ENCODE results near the gene EPN3. TPM values are rescaled to one million over a fixed set of nuclear protein-coding genes. Genes with fewer than 3 reads are reported as not detected.

The EPN3 gene
- total RNA-seq, 1 donor from 2014 or later, result 0.84 TPM

DNA sequence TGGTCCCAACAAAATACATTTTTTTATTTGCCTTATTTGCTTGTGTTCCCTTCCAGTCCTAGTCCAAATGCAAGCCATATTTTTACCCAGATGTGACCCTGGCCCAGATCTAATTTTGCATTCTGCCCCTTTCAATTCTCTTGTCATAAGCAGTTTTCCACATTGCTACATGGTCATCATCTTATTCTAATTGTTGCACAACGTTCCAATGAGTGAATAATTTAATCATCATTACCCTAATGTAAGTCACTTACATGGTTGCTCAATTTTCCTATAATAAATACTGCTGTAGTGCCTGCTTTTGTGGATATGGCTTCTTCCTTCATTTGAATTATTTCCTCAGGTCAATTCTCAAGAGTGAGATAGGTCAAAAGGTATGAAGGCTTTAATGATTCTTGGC lies 41.0 kb upstream of the EPN3 start:
- Histone ChIP-seq H3K4me3 (ENCODE audit: low read depth, low read length) (no peak overlapping the region), H3K27me3 (ENCODE audit: control insufficient read depth, insufficient read depth, low read length) (no peaks in the 10 kb centered on the region), H3K36me3 (ENCODE audit: control insufficient read depth, insufficient read depth, low read length) (no peaks in the 10 kb centered on the region)
- DNase-seq (ENCODE audit: low read depth), result no peak
- TF ChIP-seq CTCF (IDR thresholded peaks at IDR 0.05; ENCODE audit: insufficient read depth, low read length, poor library complexity, severe bottlenecking), result no peak

DNA sequence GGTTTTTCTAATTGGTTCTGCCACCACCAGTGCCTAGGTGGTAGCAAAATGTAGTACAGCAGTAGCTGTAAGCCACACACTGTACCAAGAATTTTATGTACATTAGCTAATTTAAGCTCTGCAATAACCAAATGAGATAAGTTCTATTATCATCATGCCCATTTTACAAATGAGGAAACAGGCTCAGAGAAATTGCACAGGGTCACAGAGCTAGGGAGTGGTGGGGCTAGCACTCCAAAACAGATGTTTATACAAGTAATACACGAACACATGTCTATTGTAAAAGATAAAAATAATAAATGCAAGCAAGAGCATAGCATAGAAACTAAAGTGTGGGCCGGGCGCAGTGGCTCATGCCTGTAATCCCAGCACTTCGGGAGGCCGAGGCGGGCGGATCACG lies 40.3 kb upstream of the EPN3 start:
- no peaks in the 10 kb centered on the region for H3K27me3 ChIP-seq (ENCODE audit: control insufficient read depth, insufficient read depth, low read length)
- no peak for DNase-seq (ENCODE audit: low read depth)
- no peak overlapping the region for H3K4me3 ChIP-seq (ENCODE audit: low read depth, low read length)
- no peak for TF ChIP-seq CTCF (IDR thresholded peaks at IDR 0.05; ENCODE audit: insufficient read depth, low read length, poor library complexity, severe bottlenecking)
- no peaks in the 10 kb centered on the region for H3K36me3 ChIP-seq (ENCODE audit: control insufficient read depth, insufficient read depth, low read length)

DNA sequence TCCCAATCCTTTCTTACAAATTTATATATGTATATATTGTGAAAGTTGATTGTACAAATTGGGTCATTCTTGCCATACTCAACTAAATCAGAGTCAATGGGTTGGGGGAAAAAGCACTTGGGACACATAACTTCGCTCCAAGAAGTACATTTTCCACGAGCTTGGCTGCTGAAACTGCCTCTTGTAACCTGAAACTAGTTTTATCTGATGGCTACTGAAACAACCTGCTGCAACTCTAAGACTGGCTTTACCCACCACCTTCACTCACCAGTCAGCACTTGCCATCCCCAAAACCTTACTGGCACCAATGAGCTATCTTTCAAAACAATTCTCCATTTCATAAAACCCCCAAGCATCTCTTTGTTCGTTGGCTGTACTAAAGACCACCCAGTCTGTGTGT lies 38.8 kb upstream of the EPN3 start:
- H3K27me3 ChIP-seq (ENCODE audit: control insufficient read depth, insufficient read depth, low read length), result no peaks in the 10 kb centered on the region
- no peak overlapping the region for H3K4me3 ChIP-seq (ENCODE audit: low read depth, low read length)
- DNase-seq (ENCODE audit: low read depth), result no peak
- TF ChIP-seq CTCF (IDR thresholded peaks at IDR 0.05; ENCODE audit: insufficient read depth, low read length, poor library complexity, severe bottlenecking), result no peak
- H3K36me3 ChIP-seq (ENCODE audit: control insufficient read depth, insufficient read depth, low read length), result no peaks in the 10 kb centered on the region

DNA sequence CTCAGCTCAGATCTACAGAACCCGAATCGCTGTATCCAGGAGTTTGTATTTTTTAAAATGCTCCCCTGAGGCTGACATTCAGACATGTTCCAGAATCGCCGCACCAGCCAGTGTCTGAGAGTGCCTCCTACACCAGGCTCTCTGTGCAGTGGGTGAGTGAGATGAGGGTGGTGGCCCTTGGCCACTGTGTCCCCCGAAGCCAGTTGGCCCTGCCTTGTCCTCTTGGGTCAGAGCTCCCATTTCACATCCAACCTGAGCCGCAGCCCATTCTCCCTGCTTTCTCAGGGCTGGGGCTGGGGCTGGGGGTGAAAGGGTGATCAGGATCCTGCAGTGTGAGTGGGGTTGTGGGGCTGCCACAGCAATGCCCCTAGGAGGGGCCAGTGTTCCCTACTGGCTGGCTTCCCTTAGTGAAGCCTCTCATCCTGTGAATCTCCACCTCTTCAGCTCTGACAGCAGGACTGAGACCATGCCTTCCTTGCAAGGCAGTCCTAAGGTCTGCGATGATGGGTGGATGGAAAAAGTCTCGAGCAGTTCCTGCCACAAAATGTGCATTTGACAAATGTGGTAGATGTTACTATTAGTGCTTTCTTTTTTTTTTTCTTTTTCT lies 37.2 kb upstream of the EPN3 start:
- no peak for DNase-seq (ENCODE audit: low read depth)
- no peaks in the 10 kb centered on the region for H3K36me3 ChIP-seq (ENCODE audit: control insufficient read depth, insufficient read depth, low read length)
- no peaks in the 10 kb centered on the region for H3K27me3 ChIP-seq (ENCODE audit: control insufficient read depth, insufficient read depth, low read length)
- TF ChIP-seq CTCF (IDR thresholded peaks at IDR 0.05; ENCODE audit: insufficient read depth, low read length, poor library complexity, severe bottlenecking), result no peak
- no peak overlapping the region for H3K4me3 ChIP-seq (ENCODE audit: low read depth, low read length)

GRCh38 chr17:50495918-50496317 lies 36.6 kb upstream of the EPN3 start:
- no peak overlapping the region for H3K4me3 ChIP-seq (ENCODE audit: low read depth, low read length)
- TF ChIP-seq CTCF (IDR thresholded peaks at IDR 0.05; ENCODE audit: insufficient read depth, low read length, poor library complexity, severe bottlenecking), result no peak
- no peaks in the 10 kb centered on the region for H3K36me3 ChIP-seq (ENCODE audit: control insufficient read depth, insufficient read depth, low read length)
- no peak for DNase-seq (ENCODE audit: low read depth)
- H3K27me3 ChIP-seq (ENCODE audit: control insufficient read depth, insufficient read depth, low read length), result no peaks in the 10 kb centered on the region
